IPS-18a (cell line): ENCODE results near the gene CTAG1A.
"Not testable (repeated sequence)": the region's sequence is repeated elsewhere in the genome, so short reads cannot be mapped to it uniquely, and the experiment has no call there.

Experiments used
- H3K27ac ChIP-seq: one replicate; pipeline ENCODE4 v1.5.1; 2013; ENCODE audit warnings: low read length
- H3K27me3 ChIP-seq: one replicate; pipeline ENCODE4 v1.6.1; 2013; ENCODE audit warnings: mild to moderate bottlenecking, low read length; ENCODE audit not compliant: control insufficient read depth, insufficient read depth
- H3K36me3 ChIP-seq: one replicate; pipeline ENCODE4 v1.6.1; 2013; ENCODE audit warnings: low read depth, low read length; ENCODE audit not compliant: control insufficient read depth
- H3K4me1 ChIP-seq: one replicate; pipeline ENCODE4 v1.6.1; 2013; ENCODE audit warnings: low read depth, low read length; ENCODE audit not compliant: control insufficient read depth
- H3K4me3 ChIP-seq: one replicate; pipeline ENCODE4 v1.5.1; 2013; ENCODE audit warnings: low read length
- H3K9ac ChIP-seq: one replicate; pipeline ENCODE4 v1.6.1; 2013; ENCODE audit warnings: mild to moderate bottlenecking, low read length, moderate library complexity
- H3K9me3 ChIP-seq: one replicate; pipeline ENCODE4 v1.6.1; 2013; ENCODE audit warnings: low read depth, low read length; ENCODE audit not compliant: control insufficient read depth

CTAG1A gene

DNA sequence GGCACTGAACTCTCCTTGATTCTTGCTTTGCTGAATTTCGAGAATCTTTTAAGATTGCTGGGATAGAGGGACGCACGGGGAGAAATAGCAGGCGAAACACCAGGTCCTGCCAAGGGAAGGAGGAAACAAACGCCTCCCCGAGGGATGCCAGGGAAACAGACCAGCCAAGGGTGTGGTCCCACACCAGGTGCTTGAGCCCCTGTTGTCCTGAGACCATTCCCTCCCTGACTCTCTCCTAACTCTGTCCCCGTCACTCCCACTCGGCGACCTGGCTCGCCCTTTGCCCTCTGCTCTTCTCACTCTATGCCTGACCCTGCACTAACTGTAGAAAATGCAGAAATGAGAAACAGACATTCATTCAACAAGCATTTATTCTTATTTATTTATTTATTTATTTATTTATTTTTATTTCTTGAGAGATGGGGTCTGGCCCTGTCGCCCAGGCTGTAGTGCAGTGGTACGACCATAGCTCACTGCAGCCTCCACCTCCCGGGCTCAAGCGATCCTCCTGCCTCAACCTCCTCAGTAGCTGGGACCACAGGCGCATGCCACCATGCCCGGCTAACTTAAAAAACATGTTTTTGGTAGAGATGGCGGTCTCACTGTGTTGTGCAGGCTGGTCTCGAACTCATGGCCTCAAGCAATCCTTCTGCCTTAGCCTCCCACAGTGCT is 18.0 kb downstream of the CTAG1A start:
- Histone ChIP-seq H3K4me3 (no peak overlapping the region), H3K9ac (no peak overlapping the region), H3K27ac (no peak overlapping the region), H3K9me3 (peaks cover 4% of the 10 kb centered on the region), H3K4me1 (no peaks in the 10 kb centered on the region), H3K36me3 (no peaks in the 10 kb centered on the region), H3K27me3 (no peaks in the 10 kb centered on the region)

DNA sequence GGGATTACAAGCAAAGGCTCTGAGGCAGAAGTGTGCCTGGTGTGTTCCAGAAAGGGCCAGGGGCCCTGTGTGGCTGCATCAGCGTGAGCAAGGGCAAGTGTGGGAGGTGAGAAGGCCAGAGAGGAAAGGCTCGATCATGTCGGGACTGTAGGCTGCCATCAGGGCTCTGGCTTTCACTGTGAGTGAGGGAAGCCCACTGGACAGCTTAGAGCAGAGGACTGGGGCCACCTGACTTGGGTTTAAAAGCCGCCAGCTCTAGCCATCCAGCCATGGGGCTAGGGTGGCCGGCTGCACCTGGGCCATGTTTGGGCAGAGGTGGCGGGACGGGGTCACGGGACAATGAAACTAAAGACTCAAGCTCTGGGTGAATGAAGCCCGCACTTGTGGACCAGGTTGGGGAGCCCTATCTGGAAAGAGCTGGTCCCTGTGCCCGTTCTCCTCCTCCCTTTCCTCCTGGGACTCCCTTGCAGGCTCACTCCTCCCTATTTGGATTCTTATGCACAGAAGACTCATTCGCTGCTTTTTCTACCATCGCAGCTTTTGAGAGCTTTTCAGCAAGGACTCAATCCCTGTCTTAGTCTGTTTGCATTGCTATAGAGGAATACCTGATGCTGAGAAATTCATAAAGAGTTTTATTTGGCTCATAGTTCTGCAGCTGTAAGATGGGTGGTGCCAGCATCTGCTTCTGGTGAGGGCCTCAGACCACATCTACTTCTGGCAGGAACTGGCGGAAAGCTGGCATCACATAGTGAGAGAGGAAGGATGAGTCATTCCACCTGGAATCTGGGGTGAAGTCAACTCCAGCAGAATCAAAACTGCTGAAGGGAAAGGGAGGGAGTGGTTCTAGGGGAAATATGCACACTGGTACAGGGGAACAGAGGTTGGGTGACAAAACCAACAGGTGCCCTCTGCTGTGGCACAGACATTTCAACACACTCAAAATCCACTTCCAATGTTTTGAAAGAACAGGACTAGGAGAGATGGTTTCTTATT is 18.8 kb downstream of the CTAG1A start:
- Histone ChIP-seq H3K9me3 (no peaks in the 10 kb centered on the region), H3K9ac (no peak overlapping the region), H3K27ac (no peak overlapping the region), H3K4me1 (no peaks in the 10 kb centered on the region), H3K36me3 (no peaks in the 10 kb centered on the region), H3K27me3 (no peaks in the 10 kb centered on the region), H3K4me3 (no peak overlapping the region)

DNA sequence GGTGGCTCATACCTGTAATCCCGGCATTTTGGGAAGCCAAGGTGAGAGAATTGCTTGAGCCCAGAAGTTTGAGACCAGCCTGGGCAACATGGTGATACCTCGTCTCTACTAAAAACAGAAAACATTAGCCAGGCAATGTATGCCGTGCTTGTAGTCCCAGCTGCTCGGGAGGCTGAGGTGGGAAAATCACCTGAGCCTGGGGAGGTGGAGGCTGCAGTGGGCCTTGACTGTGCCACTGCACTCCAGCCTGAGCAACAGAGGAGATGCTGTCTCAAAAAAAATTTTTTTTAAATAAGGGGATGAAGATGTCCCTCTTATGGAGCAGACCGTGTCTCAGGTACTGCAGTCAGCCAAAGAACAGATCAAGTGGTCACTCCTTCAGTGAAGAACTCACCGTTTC is 20.6 kb downstream of the CTAG1A start:
- no peaks in the 10 kb centered on the region for H3K27me3 ChIP-seq
- no peak overlapping the region for H3K27ac ChIP-seq
- no peaks in the 10 kb centered on the region for H3K4me1 ChIP-seq
- H3K36me3 ChIP-seq: no peaks in the 10 kb centered on the region
- H3K4me3 ChIP-seq: no peak overlapping the region
- H3K9ac ChIP-seq: no peak overlapping the region
- peaks cover 2% of the 10 kb centered on the region for H3K9me3 ChIP-seq

DNA sequence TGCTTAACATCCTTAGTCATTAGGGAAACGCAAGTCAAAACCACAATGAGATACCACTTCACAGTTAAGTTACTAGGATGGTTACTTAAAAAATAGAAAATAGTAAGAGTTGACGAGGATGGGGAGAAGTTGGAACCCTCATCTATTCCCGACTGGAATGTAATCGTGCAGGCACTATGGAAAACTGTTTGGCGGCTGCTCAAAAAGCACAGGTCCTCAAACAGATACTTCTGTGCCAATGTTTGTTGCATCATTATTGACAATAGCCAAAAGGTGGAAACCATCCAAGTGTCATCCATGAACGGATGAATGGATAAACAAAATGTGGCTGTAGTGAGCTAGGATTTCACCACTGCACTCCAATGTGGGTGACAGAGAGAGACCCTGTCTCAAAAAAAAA is 22.4 kb downstream of the CTAG1A start:
- Histone ChIP-seq H3K9me3 (peaks cover 6% of the 10 kb centered on the region), H3K27ac (no peak overlapping the region), H3K27me3 (no peaks in the 10 kb centered on the region), H3K36me3 (no peaks in the 10 kb centered on the region), H3K4me1 (no peaks in the 10 kb centered on the region), H3K9ac (no peak overlapping the region), H3K4me3 (no peak overlapping the region)

DNA sequence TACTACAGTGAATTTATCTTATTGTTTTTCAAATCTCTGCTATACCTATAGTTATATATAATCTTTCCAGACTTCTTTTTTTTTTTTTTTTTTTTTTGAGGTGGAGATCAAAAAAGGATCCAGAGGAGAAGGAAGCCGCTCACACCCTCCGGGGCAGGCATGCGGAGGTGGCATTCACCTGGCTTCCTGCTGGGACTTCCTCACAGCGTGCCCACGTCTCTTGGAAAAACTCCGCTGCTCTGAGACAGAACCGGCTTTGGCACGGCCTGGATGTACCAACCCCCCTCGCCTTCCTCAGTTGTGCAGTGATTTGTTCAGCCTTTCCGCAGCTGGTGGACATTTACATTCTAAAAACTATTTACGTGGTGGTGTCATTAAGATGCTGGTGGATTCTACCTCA is 23.0 kb downstream of the CTAG1A start:
- not testable (repeated sequence) for H3K27ac ChIP-seq, H3K4me3 ChIP-seq, H3K9me3 ChIP-seq, H3K27me3 ChIP-seq, H3K4me1 ChIP-seq, H3K9ac ChIP-seq, H3K36me3 ChIP-seq

DNA sequence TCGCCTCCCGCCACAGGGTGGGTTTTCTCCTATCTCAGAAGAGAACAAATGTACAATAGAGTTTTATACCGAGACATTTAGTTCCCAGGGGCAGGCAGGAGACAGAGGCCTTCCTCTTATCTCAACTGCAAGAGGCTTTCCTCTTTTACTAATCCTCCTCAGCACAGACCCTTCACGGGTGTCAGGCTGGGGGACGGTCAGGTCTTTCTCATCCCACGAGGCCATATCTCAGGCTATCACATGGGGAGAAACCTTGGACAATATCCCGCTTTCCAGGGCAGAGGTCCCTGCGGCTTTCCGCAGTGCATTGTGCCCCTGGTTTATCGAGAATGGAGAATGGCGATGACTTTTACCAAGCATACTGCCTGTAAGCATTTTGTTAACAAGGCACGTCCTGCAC is 23.9 kb downstream of the CTAG1A start:
- not testable (repeated sequence) for H3K4me3 ChIP-seq, H3K9me3 ChIP-seq, H3K9ac ChIP-seq, H3K27me3 ChIP-seq, H3K27ac ChIP-seq, H3K36me3 ChIP-seq, H3K4me1 ChIP-seq

DNA sequence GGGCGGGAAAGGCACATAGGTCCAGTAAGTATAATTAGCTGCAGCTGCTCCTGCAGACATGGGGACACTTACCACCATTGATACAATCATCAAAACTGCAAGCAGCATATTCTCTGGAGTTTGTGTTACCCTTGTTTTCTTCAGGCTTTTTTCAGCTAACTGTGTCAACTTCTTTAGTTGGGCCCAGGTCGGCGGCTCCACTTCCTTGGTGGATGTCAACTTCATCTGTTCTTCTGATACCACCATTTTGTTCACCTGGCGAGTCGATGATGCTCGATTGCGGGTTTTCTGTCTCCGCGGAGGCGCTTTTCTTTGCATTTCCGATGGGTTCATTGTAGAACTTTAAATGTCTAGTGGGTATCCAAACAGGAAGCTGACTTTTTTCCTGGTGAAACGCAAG is 26.2 kb downstream of the CTAG1A start:
- not testable (repeated sequence) for H3K4me3 ChIP-seq, H3K27ac ChIP-seq, H3K36me3 ChIP-seq, H3K9me3 ChIP-seq, H3K9ac ChIP-seq, H3K27me3 ChIP-seq, H3K4me1 ChIP-seq

DNA sequence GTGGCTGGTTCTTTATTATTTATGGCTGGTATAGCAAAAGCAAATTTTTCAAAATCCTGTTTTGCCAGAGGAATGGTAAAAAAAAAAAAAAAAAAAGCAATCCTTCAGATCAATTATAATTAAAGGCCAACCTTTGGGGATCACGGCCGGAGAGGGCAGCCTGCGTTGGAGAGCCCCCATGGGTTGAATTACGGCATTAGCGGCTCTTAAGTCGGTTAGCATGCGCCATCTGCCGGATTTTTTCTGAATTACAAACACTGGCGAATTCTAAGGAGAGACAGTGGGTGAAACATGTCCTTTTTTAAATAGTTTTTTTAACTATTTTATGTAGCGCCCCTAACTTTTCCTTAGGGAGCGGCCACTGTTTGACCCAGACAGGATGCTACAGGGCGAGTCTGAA is 28.7 kb downstream of the CTAG1A start:
- H3K9ac ChIP-seq, H3K4me3 ChIP-seq, H3K9me3 ChIP-seq, H3K27me3 ChIP-seq, H3K36me3 ChIP-seq, H3K4me1 ChIP-seq, H3K27ac ChIP-seq: not testable (repeated sequence)

DNA sequence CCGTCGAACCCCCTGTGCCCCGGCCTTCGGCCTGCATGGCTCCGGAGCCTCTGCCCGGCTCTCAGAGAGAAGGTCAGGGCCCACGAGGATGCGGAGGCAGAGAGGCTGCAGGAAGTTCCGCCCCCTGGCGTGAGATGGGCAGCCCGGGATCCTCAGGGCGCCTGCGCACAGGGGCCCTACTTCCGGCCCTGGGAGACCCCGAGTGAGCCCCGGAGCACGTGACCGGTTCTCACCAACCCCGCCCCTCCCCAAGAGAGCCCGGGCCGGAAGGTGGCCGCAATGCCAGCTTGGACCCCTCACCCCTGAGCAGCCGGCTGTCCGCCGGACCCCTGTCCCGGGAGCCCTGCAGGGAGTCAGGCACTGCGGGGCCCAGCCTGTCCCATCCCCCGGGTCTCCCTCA is 34.2 kb downstream of the CTAG1A start, which contains the start of gene CTAG1B:
Gene CTAG1B (minus strand): TSS at position 101 of the 400 bp plus-strand sequence. CDS start 64 bp downstream, at position 37.
- H3K36me3 ChIP-seq, H3K4me1 ChIP-seq: not testable (repeated sequence)

DNA sequence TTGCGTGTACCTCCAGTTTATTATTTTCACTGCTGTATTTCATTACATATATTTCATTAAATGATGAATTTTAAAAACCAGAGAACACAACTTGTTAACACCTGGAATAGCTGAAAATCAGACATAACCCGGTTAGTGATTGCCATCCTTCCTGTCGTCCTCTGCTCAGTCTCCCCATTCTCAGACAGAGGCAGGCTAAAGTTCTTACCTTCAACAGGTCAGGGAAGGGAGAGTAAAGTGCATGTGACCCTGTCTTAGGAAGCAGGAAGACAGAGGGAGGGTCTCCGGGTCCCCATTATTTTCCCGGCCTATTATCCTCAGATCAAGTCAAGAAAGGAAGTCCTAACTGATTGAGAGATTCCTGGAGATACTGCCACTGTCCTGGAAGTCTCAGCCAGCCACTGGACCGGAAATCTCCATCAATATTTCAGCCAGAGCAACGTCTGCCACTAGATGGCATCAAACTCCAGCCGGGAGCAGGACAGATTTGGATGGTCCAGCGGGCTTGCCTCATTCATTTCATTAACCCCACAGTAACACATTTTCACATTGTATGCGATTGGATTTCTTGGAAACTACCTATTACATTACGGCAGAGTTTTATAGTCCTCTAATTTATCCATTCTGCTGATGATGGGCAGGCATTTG is 36.0 kb downstream of the CTAG1A start:
- not testable (repeated sequence) for H3K9me3 ChIP-seq, H3K27me3 ChIP-seq, H3K4me3 ChIP-seq, H3K27ac ChIP-seq, H3K9ac ChIP-seq, H3K36me3 ChIP-seq, H3K4me1 ChIP-seq

More for the DNA sequence above, 34.2 kb downstream of the CTAG1A start, which contains the start of gene CTAG1B:
- H3K9ac ChIP-seq, H3K9me3 ChIP-seq, H3K4me3 ChIP-seq, H3K27ac ChIP-seq, H3K27me3 ChIP-seq: not testable (repeated sequence)

DNA sequence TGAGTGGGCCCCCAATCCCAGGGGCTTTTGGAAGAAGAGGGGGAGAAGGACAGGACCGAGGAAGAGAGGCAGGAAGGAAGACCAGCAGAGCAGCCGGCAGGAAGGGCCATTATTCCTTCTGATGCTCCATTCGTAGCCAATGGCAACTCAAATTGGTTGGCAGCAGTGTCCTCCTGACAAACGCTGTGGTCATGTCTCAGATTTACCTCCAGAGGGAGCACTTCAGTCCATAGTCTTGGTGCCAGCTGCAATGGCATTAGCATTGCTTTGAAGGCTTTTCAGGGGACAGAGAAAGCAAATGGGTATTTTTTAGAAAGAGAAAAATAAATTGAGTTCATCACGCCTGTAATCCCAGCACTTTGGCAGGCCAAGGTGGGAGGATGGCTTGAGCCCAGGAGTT is 44.0 kb downstream of the CTAG1A start:
- not testable (repeated sequence) for H3K27me3 ChIP-seq, H3K4me3 ChIP-seq, H3K27ac ChIP-seq, H3K36me3 ChIP-seq, H3K9ac ChIP-seq, H3K4me1 ChIP-seq, H3K9me3 ChIP-seq
